ENCODE results near the gene SLC9A7.

SLC9A7 gene

GRCh38 chrX:46571423-46572339 is 187.2 kb downstream of the SLC9A7 start:
- no peak for DNase-seq

DNA sequence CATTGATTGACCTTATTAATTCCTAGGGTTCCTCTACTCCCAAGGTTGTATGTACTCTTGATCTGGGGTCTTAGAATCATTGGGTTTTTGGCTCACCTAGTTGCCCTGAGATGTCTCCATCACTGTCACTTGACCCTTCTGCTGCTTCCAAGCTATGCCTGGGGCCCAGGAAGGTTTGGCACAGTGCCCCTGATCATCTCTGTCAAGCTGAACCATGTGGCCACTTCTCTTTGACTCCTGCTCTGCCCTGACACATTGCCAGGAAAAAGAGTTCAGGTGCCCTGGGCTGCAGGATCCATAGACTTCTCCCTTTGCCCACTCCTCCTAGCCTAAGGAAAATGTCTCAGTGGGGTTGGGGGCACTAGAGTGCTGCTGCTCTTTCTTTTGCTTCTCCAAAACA is 189.3 kb downstream of the SLC9A7 start:
- DNase-seq, result no peak

GRCh38 chrX:46567388-46567787 is 191.5 kb downstream of the SLC9A7 start:
- no peak for DNase-seq

DNA sequence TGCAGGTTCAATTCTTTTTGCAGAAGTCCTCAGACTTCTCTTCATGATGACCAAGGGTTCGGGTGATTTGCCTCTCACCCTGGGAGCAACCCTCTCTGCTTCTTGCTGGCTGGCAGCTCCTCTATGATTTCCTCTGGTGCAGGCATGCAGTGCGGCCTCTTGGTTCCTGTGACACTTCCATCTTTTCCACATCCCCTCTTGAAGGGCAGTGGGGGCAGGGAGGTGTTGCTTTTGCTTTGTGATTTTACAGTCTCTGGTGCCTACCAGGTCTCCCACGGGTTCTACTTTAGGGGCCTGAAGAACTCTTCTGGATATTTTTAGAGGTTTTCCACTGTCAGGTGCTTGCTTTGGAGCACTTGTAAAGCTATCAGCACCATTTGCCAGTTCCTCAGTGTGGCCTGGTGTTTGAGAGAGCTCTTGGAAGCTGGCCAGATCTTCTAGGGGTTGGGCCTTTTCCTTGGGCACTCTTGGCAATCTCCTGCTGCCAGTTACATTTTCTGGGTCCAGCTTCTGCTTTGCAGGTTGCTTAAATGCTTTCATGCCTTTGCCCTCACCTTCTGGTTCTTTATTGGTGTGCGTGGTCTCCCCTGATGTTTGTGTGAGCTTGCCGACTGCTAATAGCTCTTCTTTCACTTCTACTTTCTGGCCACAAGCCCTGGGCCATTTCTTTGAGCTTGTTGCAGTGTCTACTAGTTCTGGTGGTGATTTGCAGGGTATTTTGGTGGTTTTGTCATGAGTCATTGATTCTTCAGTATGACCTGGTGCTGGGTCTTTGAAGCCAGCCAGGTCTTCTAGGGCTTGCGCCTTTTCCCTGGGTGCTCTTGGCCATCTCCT is 196.9 kb downstream of the SLC9A7 start:
- no peak for DNase-seq

DNA sequence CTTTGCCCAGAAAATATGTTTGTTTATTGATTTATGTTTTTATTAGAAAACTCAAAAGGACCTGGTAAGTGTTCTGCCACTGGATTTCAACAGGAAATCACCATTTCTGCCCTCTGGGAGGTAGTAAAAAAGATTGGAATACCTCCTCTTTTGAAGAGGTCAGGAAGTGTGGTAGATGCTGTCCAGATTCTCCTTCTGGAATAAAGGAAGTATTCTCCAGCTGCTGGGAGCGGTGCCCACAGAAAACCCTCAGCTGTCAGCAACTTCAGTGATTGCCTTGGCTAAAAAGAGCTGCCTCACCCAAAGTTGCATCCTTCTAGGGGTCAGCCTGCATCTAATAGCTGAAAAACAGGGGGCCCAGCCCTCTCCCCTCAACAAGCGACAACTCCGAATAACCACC is 199.9 kb downstream of the SLC9A7 start:
- no peak for DNase-seq

GRCh38 chrX:46554942-46555341 is 204.0 kb downstream of the SLC9A7 start:
- DNase-seq, result no peak

- no peak for DNase-seq
Measured at GRCh38 chrX:46553935-46554334, 205.0 kb downstream of the SLC9A7 start.

- peak; percentile 56 for DNase-seq
Measured at GRCh38 chrX:46551494-46552128, 207.3 kb downstream of the SLC9A7 start.

DNA sequence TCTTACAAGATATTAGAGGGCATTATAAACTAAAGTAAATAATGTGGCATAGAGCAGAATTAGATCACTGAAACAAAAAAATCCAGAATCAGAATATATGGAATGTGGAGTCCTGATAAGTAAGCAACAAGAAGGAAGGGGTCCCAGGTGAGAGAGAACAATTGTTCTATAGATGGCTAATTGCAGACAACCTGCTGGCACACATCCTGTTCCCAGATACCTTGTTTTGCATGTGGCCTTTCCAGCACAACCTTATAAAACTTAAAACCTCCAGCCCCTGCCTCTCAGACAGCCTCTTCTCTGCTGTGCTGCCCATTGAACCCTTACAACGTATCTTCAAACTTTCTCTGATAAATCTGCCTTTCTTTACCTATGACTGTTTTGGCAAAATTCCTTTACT is 209.0 kb downstream of the SLC9A7 start:
- no peak for DNase-seq

Measured in fibroblast of skin of scalp (primary cell).